GM18870 (cell line): ENCODE data around the gene IRF8.
"Not testable (repeated sequence)": the region's sequence is repeated elsewhere in the genome, so short reads cannot be mapped to it uniquely, and the experiment has no call there.

Source experiments
- ATAC-seq: cut with Tn5 transposase; IDR thresholded peaks from one replicate; pipeline ENCODE4 v1.9.1; 2021; ENCODE audit warnings: moderate library complexity; ENCODE audit not compliant: unreplicated experiment

IRF8 gene

DNA sequence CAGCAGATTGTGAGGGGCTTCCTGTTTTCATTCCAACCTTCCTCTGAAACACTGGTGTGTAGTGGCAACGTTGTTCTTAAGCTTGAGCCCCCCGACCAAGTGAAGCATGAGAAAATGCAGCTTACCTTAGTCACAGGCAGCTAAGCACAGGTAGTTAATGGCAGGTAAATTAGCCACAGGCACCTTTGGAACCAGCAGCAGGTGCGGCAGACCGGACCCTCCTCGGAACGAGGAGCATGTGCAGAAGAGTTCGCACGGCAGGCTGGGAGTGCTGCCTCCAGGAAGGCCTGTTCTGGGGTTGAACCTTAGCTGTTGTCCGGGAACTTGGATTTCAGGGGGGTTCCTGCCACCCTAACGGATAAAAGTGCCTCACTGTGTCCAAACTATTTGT lies 7.2 kb upstream of the IRF8 start:
- ATAC-seq, result no peak

DNA sequence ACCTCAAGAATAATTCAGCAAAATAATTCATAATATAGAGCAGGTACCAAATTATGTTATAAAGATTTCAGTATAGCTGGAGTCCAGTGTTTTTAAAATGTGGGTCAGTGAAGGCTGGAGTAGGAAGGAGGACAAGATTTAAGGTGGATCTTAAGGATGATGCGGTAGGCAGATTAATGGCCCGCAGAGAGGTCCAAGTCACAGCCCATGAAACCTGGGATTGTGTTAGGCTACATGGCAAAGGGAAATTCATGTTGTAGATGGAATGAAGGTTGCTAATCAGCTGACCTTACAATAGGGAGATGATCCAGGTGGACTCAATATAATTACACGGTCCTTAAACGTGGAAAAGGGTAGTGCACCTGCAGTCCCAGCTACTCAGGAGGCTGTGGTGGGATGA lies 6.2 kb upstream of the IRF8 start:
- ATAC-seq, result no peak

DNA sequence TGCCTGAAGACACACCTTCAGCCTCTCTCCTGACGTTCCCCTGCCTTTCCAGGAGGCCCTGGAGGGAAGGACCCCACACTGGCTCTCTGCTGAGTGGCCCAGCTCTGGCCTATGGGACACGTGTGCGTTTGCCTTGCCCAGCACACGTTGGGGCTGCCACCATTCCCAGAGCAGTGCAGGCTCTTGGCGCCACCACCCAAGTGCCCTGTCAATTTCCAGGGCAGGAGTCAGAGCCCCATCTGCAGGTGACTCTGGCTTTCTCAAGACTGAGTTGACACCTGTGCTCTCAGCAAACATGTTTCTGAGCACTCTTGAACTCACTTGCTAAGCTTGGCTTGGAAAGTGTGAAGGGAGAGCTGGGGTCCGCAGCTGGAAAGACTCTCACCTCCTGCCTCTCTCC lies 4.7 kb upstream of the IRF8 start:
- no peak for ATAC-seq

DNA sequence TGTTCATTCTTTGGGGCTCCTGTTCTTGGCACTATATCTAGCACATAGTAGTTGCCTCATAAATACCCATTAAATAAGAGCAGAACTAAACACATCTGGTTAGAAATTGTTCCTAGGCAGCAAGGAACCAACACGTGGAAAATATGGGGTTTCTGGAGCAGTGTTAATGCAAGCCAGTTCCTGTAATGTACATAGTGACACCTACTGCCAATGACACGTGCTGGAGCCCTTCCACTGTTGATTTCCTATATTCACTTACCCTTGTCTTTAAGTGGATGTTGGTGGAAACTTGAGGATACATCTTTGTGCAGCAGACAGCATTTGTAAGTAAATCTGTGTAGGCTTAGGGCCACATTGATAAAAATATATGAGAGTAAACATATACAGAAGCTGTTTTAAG lies 1.6 kb upstream of the IRF8 start:
- ATAC-seq, result no peak

DNA sequence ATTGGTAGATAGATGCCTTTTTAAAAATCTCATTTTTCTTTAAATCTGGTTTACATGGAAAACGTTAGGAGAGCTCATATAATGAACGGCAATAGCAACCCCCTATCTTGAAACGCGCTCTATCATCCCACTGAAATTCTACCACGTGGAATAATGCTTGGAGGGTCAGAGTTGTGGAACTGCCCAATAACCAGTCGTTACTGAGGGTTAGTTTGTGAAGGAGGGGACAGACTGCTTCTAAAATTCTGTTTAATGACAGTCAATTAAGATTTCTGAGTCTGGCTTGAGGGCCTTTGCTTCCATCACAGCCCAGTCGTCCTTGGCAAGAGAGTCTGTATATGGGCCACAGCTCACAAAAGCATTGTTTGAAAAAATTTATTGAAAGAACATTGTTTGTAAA lies 482 bp downstream of the IRF8 start:
- no peak for ATAC-seq

DNA sequence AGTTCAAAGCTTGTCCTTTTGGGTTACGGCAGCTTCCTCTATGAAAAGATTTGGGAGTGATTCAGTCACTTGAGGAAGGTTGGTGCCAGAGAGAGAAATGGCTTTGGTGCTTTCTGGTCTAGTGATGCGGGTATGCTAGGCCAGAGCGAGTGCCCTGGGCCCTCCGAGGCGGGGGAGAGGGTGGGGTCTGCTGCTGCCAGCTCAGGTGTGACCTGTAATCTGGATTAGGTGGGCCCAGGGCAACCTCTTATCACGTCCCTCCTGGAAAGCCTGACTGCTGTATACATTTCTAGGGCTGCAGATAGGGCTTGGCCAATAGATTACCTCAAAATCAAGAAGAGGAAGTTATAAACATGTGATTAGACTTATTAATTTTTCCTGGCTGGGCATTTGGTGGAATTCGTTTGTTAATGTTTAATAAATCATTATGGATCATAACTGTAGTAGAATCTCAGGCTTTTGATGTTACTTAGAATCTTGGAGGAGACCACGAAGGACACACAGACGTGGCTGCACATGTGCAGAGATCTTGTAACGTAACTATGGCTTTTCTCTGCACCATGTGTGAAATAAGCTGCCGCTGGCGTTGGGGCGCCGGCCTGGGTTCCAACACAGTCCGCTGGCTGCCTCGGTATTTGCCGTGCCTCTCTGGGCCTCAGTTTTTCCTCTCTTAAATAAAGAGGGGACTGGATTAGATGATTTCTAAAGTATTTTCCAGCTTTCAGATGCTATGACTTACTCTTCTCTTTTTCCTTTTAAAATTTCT lies 1.2 kb downstream of the IRF8 start:
- ATAC-seq, result no peak

DNA sequence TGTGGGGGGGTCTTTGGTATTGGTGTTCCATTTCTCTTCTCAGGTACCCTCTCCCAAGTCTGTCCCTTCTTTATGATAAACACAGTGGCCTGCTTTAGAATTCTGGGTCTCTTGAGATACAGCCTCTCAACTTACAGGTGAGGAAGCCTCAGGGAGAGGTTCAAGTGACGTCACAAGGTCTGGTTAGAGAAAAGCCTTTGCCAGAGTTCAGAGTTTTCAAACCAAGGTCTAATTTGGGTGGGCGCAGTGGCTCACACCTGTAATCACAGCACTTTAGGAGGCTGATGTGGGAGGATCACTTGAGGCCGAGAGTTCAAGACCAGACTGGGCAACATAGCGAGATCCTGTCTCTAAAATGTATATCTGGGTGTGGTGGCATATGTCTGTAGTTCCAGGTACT lies 2.1 kb downstream of the IRF8 start:
- ATAC-seq, result no peak

DNA sequence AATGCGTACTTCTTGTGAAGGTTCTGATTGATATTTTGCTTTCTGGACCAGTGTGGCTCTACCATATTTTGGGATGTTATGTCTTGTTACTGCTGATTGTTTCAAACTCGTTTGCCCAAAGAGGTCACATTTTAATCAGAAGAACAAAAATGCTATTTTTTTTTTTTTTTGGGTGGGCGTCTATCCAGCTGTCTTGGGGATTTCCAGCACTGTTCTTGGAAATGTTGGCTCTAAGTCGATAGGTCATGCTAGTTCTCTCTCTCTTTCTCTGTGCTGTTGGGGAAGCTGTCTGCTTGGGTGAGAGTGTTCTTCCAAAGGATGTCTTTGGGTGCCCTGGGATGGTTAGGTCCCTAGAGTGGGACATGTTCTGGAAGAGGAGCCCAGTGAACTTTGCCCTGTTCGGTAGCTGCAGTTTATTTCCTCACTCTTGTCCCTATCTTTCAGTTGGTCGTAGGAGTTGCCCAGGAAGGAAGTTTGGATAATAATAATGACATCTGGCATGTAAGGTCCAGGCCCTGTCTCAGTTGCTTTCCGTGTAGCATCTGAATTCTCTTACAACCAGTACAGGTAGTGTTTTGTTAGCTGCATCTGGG lies 2.9 kb downstream of the IRF8 start:
- no peak for ATAC-seq

DNA sequence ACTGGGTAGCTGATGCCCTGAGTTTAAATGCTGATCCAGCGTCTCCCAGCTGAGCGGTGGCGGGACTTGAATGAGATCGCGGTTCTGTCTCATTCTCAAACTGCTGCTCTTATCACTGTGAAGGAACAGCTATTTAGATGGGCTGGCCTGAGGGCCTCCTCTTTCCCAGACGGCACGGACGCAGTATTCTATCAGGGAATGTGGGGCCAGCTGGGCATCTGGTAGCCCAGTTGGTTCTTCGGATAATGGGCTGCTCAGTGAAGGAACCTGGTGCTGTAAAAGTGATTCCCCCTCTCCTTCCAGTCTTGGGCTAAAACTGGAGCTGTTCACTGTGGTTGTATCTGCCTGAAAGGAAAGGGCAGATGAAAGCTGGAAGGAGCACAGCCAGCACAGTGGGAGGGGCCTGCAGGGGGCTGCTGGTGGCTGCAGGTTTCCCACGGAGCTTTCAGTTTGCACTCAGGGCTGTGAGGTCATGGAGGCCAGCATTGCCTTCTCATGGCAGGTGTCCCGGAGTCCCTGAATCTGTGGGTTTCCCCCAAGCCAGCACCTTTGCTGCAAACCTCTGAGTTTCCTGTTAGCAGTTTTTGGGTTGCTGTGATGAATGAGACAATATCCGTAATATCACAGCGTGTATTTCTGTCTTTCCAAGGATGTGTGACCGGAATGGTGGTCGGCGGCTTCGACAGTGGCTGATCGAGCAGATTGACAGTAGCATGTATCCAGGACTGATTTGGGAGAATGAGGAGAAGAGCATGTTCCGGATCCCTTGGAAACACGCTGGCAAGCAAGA lies 3.6 kb downstream of the IRF8 start:
- ATAC-seq, result peak; percentile 45

DNA sequence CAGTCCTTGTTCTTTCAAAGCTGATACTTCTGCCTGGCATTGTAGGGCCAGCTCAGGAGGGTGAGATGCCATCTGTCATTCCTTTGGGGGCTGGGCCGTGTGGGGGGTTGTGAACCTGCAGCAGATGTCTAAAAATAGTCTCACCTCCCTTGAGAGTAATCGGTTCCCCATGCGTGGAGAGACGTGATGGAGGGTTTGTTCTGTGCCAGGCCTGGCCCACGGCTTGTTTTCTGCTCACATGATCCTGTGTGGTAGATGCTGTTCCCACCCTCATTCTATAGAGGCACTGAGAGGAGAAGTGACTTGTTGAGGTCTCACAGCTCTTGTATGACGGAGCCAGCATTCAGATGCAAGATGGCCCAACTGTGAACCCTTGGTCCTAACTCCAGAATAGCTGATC lies 4.6 kb downstream of the IRF8 start:
- ATAC-seq, result no peak

DNA sequence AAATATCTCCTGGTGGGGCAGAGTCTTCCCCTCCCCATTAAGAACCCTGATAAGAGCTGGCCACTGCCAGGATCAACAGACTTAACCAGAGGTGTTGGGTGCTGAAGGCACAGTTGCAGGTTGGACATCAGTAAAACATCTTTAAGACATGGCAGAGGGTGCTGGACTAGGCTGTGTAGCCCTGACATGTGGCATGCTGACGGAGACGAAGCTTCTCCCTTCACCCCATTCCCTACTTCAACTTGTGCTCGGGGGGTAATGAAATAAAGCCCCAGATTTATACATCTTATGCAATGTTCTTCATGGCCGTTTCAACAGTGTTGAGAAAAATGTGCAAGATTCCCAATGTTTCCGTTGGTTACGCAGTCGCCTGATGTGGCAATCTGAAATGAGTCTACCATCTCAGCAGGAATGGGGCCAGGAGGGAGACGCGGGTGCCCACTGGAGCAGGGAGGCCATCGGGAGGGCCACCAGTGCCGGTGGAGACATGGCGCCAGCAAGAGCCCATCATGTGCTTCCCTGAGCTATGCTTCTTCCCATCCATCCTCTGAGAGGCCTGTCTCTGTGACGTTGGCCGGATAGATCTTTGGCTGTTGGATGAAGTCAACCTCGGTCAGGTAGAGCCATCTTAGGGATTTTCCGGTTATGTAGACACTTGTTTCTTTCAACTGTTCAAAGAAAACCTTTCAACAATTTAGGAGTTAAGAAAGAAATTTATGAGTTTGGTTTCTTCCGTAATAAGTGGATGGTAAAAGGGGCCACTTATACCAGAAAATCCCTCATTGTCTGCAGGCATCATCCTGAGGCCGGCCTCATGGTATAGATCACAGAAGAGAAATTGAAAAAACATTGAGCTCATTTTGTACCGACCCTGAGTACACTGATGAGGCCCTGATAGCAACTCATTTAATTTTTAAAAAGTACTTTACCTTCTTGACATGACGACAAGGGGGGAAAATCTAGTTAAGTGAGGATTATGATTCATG lies 6.4 kb downstream of the IRF8 start:
- no peak for ATAC-seq

DNA sequence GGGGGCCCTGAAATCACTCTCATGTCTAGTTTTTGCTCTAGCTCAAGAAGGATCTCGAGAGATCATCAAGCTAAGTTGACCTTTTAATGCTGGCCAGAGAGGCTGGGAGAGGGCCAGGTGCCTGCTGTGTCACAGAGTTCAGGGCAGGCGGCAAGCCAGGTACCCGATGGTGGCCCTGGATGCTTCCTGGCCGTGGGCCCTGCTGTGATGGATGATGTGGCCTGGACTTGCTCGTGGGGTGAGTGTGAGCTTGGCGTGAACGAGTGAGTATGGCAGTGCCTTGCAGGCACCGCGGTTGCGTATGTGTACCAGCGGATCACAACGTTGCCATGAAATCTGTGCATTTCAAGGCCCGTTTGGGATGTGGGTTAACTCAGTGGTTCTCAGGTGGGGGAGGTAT lies 7.4 kb downstream of the IRF8 start:
- no peak for ATAC-seq

DNA sequence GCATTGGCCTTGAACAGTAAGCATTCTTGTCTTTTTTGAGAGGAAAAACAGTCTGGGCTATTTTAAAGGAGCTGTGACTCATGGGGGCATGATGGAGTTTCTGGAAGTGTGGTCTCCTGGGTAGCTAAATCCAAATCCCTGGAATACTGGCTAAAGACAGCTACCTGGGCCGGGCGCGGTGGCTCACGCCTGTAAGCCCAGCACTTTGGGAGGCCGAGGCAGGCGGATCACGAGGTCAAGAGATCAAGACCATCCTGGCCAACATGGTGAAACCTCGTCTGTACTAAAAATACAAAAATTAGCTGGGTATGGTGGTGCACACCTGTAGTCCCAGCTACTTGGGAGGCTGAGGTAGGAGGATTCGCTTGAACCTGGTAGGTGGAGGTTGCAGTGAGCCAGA lies 8.3 kb downstream of the IRF8 start:
- not testable (repeated sequence) for ATAC-seq

DNA sequence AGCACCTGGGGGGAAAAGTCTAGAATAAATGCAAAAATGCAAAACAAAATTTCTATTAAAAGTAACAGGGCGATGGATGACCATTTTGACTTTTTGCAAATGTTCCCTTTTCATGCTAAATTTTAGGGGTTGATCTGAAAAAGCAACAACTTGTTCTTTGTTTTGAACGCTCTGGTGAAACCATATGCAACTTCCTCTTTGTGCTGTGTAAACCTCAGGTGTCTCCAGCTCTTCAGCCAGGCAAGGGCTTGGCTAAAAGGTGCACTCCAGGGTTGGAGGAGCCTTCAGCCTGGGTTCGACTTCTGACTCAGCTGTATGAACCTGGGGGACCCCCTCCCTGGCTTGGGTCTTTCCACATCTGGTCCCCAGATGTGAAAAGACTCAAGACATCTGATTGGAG lies 9.5 kb downstream of the IRF8 start:
- ATAC-seq, result no peak

DNA sequence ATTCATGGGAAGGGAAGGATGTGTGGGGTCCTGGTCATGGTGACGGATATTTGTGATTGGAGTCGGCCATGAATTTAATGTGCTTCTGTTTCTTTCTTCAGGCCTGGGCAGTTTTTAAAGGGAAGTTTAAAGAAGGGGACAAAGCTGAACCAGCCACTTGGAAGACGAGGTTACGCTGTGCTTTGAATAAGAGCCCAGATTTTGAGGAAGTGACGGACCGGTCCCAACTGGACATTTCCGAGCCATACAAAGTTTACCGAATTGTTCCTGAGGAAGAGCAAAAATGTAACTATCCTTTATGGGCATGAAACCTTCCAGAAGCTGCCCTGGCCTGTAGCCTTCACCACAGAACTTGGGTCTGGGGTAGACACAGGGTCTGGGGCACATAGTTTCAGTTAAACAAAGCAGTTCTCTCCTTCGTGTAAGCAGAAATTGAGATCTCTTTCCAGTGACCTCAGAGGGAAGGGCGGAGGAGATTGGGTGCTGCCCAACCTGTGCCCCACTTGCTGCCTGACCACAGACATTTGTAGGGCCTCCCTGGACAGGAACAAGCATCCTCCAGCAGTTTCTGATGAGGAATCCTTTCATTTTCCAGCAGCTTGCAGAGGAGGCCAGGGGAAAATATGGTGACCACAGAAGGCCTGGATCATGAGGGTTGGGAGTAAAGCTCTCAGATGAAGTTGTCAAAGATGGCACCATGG lies 10.1 kb downstream of the IRF8 start:
- no peak for ATAC-seq

DNA sequence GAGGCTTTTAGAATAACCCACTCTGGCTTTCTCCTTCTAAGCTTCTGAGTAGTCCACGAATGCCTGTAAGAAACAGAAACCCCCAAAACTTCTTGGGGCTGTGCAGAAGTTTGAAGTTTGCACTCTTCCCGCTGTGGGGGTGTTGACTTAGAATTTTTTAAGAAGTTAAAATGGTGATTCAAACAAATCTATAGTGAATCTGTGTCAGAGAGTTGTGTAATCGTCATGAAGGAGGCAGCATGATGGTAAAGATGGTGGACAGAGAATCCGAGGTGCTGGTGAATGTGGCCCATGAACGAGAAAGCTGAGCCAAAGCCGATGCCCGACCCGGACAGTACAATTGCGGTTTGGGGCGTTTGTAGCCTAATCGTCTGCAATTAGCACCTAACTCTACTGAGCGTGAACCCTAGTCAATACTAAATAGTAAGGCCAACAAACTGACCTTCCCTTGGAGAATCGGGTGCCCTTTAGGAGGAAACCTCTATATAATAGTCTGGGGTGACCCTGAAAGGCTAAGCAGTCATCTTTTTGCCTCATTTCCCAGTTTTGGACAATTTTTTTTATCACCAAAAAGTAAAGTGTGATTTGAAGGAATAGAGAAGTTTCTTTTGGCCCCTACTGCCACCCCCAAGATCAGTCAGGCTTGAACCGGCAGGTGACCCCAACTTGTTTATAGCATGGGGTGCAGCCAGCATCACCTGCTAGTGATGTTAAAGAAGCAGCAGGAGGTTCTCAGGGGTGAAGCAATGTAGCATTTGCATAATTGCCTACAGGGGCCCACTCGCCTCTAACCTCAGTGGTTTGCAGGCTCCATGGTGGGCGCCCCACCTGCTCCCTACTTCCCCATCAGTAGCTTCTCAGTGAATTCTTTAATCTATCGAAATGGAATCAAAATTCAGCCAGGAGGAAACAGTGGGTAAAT lies 11.2 kb downstream of the IRF8 start:
- no peak for ATAC-seq

DNA sequence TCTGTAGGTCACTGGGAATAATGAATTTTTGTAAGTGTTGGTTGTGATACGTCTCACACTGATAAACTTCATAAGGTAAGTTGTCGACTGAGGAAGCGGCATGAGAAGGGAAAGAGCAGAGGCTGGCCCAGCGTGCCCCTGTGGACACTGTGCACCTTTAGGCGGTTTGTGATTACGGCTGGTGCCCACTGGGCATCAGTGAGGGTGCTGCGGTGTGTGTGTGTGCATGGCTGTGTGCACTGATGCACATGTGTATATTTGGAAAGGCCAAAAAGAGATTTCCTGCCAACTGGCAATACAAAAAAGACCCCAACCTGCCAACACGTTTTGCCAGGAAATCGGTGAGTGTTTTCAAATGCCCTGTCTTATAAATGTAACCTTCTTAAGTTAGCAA lies 11.9 kb downstream of the IRF8 start:
- ATAC-seq, result no peak

DNA sequence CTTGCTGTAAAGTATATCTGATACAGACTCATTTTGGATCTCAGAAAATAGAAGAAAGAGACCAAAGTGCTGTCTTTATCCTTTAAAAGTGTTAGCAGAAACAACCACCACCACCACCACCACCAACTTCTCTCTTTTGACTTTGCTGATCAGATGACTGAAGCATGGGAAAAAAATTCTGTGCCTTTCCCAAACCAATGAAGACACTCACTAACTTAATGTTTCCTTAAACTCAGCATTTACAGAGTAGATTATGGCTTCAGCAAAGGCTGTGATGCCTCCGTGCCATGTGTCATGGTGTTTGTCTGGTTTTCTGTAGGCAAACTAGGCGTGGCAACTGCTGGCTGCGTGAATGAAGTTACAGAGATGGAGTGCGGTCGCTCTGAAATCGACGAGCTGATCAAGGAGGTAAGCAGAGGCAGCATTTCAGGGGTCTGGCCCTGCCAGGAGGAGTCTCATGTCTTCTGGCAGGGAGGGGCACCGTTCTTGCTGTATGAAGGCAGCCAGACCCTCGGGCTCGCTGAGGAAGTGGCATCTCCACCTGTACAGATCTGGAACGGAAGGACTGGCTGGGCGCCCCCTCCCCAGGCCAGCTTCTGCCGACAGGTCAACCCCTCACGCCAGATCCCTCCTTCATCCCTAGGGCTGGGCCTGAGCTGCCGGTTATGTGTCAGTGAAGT lies 12.4 kb downstream of the IRF8 start:
- no peak for ATAC-seq
